ENCODE results near the gene ANKRD29.

GRCh38 chr18:23584019-23584983 lies 78.4 kb downstream of the ANKRD29 start:
- TF ChIP-seq CTCF (conservative IDR thresholded peaks at IDR 0.05 in 1 of 2, IDR thresholded peaks at IDR 0.05 in 1 of 2; ENCODE audit: low read depth in 1 of 2, low read length in 2 of 2) (no peak), EZH2 (IDR thresholded peaks at IDR 0.05; ENCODE audit: low read length, missing control alignments) (no peak)

Data from fibroblast of lung (primary cell).